ENCODE data around the gene LRIG3.

DNA sequence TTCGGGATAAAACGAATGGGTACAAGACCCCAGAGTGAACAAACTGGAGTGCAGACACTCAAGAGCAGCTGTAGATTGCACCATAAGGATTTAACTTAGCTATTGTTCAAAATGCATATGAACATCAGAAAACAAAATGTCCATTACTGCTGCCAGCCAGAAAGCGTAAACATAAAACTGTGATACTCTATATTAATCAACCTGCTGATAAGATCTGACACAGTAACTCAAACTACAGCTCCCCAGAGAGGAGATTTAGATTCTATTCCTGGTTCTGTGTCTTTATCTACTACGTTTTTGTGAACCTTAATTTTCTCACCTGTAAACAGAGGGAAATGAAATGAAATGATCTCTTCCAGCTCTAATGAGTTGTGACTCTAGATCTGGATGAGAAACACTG is 22.3 kb downstream of the LRIG3 start:
- no peak for TF ChIP-seq POLR2A (IDR thresholded peaks at IDR 0.05)
- TF ChIP-seq, protein P1, sequence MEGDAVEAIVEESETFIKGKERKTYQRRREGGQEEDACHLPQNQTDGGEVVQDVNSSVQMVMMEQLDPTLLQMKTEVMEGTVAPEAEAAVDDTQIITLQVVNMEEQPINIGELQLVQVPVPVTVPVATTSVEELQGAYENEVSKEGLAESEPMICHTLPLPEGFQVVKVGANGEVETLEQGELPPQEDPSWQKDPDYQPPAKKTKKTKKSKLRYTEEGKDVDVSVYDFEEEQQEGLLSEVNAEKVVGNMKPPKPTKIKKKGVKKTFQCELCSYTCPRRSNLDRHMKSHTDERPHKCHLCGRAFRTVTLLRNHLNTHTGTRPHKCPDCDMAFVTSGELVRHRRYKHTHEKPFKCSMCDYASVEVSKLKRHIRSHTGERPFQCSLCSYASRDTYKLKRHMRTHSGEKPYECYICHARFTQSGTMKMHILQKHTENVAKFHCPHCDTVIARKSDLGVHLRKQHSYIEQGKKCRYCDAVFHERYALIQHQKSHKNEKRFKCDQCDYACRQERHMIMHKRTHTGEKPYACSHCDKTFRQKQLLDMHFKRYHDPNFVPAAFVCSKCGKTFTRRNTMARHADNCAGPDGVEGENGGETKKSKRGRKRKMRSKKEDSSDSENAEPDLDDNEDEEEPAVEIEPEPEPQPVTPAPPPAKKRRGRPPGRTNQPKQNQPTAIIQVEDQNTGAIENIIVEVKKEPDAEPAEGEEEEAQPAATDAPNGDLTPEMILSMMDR (IDR thresholded peaks at IDR 0.05): no peak

Data from thyroid gland (tissue), 4 donors.